Hypothalamus (tissue), 51 donors: Measurements from ENCODE around the gene LAMP5.

Experiments used
- DNase-seq, 51 donors: peaks; one replicate each; lab custom pipeline; 2025; lab: John Stamatoyannopoulos, UW

Gene LAMP5

DNA sequence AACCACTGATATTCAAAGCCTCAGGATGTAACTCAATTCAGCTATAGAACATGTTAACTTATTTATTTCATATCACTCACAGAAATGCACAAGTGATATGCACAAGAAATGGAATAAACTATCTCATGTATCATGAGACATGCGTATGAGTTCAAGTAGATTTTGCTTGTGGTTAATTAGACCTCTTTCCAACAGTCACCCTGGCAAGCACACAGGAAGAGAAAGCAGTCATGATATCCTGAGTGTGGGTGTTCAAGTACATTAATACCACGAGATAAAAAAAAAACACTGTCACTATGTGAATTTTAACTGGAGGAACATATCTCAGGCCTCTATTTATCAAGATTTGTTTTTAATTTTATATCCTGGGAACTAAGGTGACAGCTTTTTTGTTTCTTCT, 64.2 kb downstream of the LAMP5 start:
- DNase-seq, result no peak
